GM21737 (cell line): ENCODE measurements around the gene CENPF.

Source experiments
- ATAC-seq: cut with Tn5 transposase; IDR thresholded peaks from one replicate; pipeline ENCODE4 v1.9.1; 2021; ENCODE audit warnings: mild to moderate bottlenecking, moderate library complexity; ENCODE audit not compliant: unreplicated experiment

CENPF gene

DNA sequence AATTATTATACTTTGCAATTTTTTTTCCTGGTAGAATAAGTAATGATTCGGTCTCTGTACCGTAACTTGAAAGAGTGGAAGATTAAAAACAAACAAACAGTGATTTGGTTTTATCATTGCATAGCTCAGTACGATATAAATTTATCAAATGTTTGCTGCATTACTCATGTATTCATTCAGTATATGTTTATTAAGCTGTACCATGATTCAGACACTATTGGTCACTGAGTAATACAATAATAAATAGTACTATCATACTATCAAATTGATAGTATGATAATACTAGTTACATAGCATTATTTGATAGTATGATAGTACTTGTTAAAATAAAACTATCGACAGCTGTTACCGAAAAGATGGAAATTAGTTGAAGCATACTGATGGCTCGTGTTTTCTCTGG lies 12.1 kb downstream of the CENPF start:
- ATAC-seq, result no peak

DNA sequence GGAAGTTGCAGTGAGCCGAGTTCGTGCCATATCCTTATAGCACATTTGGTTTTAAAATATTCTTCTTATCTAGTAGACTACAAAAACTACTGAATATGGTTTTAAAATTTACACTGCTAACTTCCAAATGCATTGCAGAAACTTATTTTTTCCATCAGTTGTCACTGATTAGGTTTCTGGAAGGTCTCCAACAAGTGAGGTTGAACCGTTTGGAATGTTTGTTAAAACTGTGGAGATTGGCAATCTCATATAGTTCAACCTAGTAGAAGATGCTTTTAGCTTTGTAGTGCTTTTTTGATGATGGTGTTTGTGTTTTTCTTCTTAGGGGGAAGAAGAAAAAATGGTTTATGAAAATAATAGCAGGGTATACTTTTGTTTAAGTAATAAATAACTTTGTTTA lies 12.9 kb downstream of the CENPF start:
- no peak for ATAC-seq

DNA sequence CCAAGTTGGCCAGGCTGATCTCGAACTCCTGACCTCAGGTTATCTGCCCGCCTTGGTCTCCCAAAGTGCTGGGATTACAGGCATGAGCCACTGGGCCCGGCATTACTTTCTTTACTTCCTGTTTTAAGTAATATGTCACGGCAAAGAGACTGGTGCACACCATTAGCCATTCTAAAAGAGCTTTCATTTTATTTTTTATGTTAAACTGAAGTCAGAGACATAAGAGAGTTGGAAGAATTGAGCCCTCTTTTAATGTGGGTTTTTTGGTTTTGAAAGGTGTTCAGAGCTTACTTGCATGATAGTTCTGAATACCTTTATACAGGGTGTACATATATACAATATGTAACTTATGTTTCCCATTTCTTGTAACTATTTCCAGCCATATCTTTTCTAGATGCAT lies 14.3 kb downstream of the CENPF start:
- no peak for ATAC-seq

DNA sequence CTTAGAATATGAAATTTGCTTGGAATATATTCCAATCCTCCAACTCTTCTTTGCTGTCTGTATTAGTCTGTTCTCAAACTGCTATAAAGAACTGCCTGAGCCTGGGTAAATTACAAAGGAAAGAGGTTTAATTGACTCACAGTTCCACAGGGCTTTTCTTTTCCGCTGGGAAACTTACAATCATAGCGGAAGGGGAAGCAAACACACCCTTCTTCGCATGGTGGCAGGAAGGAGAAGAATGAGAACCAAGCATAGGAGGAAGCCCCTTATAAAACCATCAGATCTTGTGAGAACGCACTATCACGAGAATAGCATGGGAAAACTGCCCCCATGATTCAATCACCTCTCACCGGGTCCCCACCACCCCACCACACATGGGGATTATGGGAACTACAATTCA lies 14.8 kb downstream of the CENPF start:
- no peak for ATAC-seq

DNA sequence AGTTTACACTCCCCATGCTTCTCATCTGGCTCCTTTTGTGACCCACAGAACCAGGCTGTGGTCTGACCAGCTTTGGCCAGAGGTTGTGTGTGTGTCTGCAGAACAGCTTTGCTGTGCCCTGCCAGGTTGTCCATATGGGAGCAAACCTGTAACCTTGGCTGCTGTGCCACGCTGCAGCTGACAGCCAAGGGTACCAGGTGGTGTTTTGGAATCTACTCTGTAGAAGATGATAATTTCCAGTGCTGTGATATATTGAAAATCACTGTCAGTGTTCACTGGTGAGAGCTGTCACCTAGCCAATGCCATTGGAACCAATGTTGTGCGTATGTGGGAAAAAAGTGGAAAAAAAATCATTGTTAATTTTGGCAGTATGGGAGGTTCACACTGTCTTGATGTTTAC lies 18.2 kb downstream of the CENPF start:
- ATAC-seq, result no peak

DNA sequence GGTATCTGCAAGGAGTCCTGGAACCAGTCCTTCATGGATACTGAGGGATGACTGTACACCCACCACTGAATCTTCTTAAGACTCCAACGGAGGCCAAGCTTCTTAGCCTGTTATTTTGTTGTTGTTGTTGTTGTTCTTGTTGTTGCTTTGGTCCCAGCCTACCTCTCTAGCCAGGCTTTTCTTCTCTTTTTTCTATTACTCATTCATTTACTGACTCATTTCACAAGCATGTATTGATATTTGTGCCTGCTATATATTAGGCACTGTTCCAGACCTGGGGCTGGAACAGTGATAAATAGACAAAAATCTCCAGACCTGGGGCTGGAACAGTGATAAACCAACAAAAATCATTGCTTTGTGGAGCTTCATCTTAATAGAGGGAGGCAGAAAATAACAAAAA lies 20.4 kb downstream of the CENPF start:
- ATAC-seq, result no peak

DNA sequence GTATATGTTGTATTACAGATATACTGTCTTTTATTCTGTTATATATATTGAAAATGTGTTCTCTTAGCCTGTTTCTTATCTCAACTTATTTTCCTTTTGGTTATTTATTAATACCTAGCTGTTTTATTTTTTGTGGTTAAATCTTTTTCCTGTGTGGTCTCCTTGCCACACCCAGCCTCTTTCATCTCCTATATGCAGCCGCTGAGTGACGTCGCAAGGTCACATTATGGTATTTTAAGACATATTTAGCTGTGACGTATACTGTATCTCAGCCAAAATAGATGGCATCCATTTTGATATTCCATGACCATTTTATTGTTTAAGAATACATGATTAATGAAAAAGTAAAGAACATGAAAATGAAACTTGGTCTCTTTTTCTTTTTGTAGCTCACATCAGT lies 29.1 kb downstream of the CENPF start:
- ATAC-seq, result no peak

DNA sequence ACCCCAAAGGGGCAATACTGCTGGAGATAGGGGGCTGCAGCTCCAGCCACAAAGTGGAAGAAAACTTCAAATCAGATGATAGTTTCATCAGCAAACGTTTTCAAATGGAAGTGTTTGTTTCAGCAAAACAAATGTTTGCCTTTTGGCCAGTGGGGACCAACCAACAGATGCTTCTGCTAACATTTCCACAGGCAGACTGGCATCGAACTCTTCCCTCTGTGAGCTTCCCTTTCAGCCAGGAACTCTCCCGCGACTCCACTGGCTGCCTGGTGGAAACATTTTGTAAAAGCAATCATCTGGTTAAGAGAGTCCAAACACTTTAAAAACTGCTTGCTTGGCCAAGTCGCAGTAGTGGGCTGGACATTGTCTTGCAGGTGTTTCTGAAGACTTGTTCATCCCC lies 30.7 kb downstream of the CENPF start:
- ATAC-seq, result no peak

DNA sequence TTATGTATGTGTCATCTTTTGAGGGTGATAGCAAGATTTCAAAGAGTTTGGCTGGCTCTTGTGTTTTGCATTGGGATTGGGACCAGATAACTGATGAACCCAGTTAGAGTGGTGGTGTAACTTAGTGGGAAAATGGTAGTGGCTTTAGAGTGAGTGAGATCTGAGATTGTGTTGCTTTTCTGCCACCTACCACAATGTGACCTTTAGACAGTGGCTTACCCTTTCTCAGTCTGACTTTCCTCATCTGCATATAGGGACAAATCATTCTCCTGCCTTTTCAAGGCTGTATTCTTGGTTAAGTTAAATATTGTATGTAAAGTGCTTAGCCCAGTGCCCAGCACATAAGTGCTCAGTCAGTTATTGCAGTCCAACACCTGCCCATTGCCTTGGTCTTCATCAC lies 31.3 kb downstream of the CENPF start:
- ATAC-seq, result no peak

DNA sequence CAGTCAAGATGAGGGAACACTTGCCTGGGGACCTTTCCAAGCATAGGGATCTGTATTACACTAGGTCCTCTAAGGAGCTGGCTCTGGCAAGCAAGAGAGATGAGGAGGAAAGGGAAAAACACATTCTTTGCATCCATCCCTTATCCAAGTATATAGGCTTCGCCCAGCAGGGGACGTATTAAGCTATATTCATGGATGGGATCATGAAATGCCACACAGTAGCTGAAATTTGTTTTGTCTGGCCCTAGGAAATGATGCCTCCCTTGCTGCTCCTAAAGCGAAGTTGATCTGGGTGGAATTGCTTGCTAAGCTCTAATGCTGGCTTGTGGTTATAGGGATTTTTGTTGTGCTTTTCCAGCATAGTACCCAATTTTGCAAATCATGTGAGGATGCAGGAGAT lies 32.1 kb downstream of the CENPF start:
- no peak for ATAC-seq

DNA sequence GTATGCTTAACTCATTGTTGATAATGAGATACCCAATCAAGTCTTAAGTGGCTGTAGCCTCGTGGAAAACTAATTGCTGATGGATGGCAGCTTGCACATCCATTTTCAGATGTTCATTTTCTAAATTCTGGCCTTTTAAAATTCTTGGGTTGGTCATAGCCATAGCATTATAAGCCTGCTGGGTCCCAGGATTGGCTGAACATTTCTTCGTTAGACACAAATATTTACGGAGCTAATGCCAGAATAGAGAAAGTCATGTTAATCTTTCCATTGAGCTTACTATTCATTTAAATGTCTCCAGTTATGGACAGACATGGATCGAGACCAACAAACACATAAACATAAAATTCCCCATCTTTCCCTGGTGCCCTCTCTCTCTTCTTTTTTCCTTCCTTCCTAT lies 32.5 kb downstream of the CENPF start:
- no peak for ATAC-seq

DNA sequence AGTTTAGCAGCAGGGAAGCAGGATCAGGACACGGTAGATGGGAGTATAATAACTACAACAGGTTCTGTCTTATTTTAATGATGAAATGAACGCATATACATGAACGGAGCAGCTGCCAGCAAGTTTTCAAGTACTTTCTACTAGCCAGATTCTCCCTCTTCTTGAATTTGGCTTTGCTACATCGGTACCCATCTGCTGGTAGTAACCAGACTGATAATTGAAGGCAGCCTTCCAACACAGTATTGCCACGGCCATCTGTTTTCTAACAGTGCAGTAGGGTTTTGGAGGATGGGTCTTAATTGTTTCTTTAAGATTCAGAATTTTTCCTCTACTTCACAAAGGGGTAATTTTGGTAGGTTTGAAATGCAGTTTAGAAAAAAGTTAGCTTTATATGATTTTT lies 33.4 kb downstream of the CENPF start:
- ATAC-seq, result no peak

DNA sequence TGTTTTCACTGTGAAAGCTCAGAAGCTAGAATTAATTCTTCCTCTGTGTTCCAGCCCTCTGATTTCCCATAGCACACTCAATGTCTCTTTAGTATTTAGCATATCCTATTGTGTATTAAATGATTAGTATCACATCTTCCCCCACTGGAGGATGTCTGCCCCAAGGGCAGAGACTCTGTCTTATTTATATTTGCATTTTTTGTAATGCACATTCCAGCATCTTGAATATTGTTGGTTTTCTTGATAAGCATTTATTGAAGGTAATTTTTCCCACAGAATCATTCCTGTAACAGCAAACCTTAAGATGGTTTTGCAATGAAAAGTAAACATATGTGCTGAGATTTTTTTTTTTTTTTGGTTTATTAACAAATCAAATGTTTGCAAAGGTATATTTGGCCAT lies 34.1 kb downstream of the CENPF start:
- ATAC-seq, result no peak

DNA sequence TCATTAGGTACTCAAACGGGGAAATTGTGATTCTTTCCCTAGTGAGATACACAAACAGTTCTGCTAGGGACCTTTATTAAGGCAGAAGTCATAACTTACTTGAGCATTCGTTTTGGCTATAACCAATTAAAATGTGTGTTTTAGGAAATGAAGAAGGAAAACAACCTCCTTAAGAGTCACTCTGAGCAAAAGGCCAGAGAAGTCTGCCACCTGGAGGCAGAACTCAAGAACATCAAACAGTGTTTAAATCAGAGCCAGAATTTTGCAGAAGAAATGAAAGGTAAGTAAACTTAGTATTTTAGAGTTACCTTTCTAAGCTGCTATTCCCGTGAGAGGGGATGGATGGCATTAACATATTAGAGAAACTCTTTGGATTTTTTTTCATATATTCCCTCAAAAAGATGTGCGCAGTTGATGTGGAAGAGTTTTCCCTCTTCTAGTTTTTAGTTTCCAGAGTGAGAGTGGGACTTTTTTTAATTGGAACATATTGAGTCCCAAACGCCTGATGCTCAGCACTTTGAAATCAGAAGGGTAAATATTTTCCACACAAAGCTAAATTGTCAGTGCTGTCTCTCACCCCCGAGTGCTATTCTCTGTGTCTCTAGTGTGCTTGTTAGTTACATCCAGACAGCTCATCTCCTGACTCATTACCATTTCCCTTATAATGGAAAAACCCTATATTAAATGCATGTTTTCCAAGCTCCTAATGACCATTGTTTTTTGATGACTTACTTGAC lies 34.9 kb downstream of the CENPF start:
- ATAC-seq, result no peak

DNA sequence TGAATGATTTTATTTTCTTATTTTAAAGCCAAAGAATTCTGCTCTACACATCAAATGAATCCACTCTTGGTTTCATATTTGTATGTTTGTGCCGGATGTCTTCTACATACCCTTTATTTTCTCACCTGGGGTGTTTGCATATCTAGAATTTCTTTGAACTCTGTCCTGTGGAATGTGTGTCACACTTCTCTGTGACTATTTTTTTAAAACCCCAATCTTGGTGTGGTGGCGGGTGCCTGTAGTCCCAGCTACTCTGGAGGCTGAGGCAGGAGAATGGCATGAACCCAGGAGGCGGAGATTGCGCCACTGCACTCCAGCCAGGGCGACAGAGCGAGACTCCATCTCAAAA lies 35.4 kb downstream of the CENPF start:
- no peak for ATAC-seq

DNA sequence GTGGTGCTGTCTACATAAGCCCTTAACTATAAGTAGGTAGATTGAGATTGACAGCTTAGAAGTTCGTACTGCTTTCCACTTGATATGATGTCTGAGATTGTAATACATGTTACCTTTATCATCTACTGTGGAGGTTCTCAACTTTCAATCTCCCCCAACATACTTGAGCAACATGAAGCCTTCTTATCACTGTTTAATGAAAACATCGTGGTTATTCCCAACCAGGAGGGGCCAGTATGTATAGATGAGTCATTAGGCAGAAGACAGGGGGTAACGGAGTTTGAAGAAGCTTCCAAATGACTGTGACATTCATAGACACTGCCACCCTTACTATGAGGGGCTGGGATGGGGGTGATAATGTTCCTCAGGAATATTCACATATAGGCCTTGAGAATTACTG lies 36.0 kb downstream of the CENPF start:
- ATAC-seq, result no peak

DNA sequence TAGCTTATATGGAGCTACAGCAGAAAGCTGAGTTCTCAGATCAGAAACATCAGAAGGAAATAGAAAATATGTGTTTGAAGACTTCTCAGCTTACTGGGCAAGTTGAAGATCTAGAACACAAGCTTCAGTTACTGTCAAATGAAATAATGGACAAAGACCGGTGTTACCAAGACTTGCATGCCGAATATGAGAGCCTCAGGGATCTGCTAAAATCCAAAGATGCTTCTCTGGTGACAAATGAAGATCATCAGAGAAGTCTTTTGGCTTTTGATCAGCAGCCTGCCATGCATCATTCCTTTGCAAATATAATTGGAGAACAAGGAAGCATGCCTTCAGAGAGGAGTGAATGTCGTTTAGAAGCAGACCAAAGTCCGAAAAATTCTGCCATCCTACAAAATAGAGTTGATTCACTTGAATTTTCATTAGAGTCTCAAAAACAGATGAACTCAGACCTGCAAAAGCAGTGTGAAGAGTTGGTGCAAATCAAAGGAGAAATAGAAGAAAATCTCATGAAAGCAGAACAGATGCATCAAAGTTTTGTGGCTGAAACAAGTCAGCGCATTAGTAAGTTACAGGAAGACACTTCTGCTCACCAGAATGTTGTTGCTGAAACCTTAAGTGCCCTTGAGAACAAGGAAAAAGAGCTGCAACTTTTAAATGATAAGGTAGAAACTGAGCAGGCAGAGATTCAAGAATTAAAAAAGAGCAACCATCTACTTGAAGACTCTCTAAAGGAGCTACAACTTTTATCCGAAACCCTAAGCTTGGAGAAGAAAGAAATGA lies 37.6 kb downstream of the CENPF start:
- ATAC-seq, result no peak

DNA sequence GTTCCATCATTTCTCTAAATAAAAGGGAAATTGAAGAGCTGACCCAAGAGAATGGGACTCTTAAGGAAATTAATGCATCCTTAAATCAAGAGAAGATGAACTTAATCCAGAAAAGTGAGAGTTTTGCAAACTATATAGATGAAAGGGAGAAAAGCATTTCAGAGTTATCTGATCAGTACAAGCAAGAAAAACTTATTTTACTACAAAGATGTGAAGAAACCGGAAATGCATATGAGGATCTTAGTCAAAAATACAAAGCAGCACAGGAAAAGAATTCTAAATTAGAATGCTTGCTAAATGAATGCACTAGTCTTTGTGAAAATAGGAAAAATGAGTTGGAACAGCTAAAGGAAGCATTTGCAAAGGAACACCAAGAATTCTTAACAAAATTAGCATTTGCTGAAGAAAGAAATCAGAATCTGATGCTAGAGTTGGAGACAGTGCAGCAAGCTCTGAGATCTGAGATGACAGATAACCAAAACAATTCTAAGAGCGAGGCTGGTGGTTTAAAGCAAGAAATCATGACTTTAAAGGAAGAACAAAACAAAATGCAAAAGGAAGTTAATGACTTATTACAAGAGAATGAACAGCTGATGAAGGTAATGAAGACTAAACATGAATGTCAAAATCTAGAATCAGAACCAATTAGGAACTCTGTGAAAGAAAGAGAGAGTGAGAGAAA lies 38.4 kb downstream of the CENPF start:
- no peak for ATAC-seq

DNA sequence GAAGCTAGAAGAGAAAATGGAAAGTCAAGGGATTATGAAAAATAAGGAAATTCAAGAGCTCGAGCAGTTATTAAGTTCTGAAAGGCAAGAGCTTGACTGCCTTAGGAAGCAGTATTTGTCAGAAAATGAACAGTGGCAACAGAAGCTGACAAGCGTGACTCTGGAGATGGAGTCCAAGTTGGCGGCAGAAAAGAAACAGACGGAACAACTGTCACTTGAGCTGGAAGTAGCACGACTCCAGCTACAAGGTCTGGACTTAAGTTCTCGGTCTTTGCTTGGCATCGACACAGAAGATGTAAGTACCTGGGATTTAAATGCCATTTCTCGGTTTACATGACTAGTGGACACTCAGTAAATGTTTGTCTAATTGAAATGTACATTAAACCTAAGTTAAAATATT lies 40.0 kb downstream of the CENPF start:
- no peak for ATAC-seq

DNA sequence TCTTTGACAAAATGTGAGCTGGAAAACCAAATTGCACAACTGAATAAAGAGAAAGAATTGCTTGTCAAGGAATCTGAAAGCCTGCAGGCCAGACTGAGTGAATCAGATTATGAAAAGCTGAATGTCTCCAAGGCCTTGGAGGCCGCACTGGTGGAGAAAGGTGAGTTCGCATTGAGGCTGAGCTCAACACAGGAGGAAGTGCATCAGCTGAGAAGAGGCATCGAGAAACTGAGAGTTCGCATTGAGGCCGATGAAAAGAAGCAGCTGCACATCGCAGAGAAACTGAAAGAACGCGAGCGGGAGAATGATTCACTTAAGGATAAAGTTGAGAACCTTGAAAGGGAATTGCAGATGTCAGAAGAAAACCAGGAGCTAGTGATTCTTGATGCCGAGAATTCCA lies 42.7 kb downstream of the CENPF start:
- no peak for ATAC-seq

DNA sequence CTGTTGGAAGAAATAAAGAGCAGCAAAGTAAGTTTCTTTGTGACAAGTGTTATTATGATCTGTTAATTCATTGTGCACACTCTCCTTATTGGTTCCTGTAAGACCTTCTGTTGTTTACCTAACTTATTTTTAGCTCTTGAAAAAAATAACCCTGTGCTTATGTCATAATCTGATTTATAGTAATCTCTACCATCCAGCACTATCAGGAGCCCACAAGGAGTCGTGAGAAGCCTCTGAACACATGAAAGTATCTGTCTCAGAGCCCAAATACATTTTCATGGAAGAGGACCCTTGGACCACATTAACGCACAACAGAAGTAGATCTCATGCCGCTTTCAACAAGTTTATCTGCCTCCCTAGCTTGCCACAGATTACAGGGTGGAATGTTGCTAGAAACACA lies 45.8 kb downstream of the CENPF start:
- ATAC-seq, result no peak

DNA sequence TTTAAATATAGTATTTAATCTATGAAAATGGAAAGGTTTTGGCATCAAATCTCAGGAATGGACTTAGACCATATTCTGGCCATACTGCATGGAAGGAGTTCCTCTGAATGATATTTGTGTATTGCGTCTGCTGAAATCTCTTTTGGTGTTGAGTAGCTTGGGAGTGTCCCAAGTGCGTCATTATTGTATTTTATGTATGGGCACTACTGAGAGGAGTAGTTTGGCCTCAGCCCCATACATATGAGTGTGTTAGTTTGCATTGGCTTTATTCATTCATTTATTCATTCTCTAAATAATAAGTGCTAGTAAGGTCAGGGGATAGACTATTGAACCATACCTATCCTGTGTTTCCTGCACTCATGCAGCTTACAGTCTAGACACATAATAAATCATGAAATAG lies 46.6 kb downstream of the CENPF start:
- ATAC-seq, result no peak
